Hematopoietic multipotent progenitor cell treated with erythropoietin and hydrocortisone succinate and interleukin-3 and kit ligand, for 15 days (in vitro differentiated cells): Measurements from ENCODE around the gene ACOD1.

Experiments
- DNase-seq: peaks from one replicate; pipeline ENCODE4 v3.0.0-alpha.2; 2015; ENCODE audit warnings: low spot score

Gene ACOD1

GRCh38 chr13:76991796-76992547 lies 43.7 kb downstream of the ACOD1 start, which contains the start of gene CLN5:
TSS of gene CLN5 (plus strand) at chr13:76992081. CDS start at chr13:76992099, 18 bp downstream.
- DNase-seq, result peak; percentile 90

DNA sequence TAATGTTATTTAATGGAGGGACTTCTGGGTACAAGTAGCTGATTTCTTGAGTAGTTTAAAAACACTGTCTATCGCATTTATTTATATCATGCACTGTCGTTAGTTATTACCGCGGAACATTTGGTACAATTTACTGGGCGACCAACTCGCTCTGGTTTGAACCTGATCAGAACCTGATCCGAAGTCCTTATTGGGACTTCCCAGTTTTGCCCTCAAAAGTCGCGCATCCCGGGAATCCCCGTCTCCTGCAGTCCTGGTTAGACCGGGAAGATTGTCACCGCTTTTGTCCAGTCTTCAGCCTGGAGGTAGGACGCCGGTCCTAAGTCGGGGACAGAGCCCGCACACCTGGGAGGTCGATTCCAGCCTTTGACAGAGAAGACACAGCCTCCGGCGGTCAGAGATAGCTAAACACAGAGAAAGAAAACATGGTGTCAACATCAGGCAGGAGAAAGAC lies 44.3 kb downstream of the ACOD1 start:
- no peak for DNase-seq

- no peak for DNase-seq
These were observed 44.7 kb downstream of the ACOD1 start for GRCh38 chr13:76993021-76993420.

- no peak for DNase-seq
These were observed 45.2 kb downstream of the ACOD1 start for GRCh38 chr13:76993473-76993872.

- no peak for DNase-seq
These were observed 46.0 kb downstream of the ACOD1 start for GRCh38 chr13:76994281-76994680.

DNA sequence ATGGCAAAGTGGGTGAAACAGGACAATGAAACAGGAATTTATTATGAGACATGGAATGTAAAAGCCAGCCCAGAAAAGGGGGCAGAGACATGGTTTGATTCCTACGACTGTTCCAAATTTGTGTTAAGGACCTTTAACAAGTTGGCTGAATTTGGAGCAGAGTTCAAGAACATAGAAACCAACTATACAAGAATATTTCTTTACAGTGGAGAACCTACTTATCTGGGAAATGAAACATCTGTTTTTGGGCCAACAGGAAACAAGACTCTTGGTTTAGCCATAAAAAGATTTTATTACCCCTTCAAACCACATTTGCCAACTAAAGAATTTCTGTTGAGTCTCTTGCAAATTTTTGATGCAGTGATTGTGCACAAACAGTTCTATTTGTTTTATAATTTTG lies 52.2 kb downstream of the ACOD1 start:
- DNase-seq, result no peak

GRCh38 chr13:77001540-77001939 lies 53.2 kb downstream of the ACOD1 start:
- no peak for DNase-seq

GRCh38 chr13:77001963-77002587 lies 53.8 kb downstream of the ACOD1 start:
- DNase-seq, result no peak

DNA sequence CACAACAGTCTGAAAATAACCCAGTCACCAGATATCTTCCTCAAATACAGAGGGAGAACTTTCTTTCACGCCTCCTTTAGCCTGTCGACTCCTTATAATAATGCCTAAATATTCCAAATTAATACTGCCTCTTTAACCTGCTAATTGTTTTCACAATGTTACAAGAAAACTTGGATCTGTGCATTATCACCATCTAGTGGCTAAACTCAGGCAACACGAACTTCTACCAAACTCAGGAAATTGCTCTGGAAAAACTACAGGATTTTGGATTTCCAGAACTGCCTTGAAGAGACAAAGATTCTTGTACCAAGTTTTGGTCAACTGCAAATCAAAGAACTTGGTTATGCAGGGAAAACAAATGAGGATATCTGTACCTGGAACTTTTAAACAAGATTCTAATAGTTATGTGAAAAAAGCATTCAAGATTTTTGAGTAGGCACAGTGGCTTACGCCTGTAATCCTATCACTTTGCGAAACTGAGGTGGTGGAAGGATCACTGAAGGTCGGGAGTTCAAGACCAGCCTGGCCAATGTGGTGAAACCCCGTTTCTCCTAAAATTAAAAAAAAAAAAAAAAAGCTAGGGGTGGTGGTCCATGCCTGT lies 54.4 kb downstream of the ACOD1 start:
- peak; percentile 34 for DNase-seq
